Measurements from ENCODE around the gene AMPH. TPM values are rescaled to one million over a fixed set of nuclear protein-coding genes. Genes with fewer than 3 reads are reported as not detected.
A peak's percentile ranks its signal among the peaks of the same experiment; 100 is the strongest.
"Not testable (repeated sequence)": the region's sequence is repeated elsewhere in the genome, so short reads cannot be mapped to it uniquely, and the experiment has no call there.

The AMPH gene
- total RNA-seq, 1 experiment from 2014 or later, result not detected

DNA sequence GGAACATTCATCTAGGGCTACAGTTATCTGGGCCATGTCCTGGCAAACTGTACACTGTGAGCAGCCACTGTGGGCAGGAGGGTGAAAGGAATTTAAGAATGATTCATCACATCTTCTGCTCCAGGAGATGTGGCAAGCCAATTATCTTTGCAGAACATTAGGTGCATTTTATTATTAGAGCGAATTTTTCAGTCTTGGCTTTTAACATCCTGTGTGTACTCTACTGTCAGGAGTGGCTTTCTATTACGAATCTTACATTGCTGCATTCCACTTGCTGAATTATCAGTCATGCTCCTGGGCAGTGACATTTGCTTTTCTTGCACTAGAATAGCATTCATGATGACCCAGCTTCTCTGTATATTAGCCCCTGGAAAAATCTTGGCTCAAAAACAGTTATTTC, 248.5 kb downstream of the AMPH start:
- no peak for DNase-seq (ENCODE audit: low read depth)
- in situ Hi-C loops (cut with HindIII; ENCODE audit: low pct_unique_long_range_greater_than_20kb, low sequenced_read_pairs), result no loop called here

DNA sequence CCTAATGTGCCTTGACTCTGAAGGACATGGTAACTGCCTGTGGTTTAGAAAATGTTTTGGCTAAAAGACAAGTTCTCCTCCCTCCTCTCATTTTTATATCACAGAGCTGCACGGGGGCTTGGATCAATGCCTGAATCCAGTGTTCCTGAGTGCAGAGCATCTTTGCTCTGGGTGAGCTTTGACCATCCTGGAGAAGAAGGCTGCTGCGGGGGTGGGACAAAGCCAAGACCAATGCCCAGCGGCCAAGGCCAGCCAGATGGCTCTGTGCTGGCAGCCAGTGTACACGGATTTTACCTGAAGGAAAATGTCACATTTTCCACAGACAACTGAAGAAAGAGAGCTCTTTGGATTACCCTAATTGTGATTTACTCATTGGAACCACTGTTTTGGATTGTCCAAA, 255.7 kb downstream of the AMPH start:
- DNase-seq (ENCODE audit: low read depth), result no peak

DNA sequence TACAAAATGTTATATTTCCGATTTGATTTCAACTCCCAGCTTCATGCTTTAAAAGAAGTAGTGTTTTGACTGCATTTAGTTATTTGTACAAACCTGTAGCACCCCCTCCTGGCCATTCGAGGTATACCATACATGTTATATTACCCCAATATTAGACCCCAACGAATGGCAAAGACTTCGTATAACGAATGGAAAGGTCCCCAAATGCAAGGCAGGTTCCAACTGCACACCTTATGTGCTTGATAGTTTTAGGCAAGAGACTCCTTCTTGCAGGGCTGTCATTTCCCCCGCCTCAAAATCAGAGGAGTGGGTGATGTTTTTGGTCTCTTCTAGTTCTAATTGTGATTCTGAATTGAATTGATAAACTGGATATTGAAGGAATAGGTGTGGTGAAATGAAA, 256.7 kb downstream of the AMPH start:
- no peak for DNase-seq (ENCODE audit: low read depth)
- in situ Hi-C loops (cut with HindIII; ENCODE audit: low pct_unique_long_range_greater_than_20kb, low sequenced_read_pairs), result no loop called here

More for the DNA sequence above, 255.7 kb downstream of the AMPH start:
- in situ Hi-C loops (cut with HindIII; ENCODE audit: low pct_unique_long_range_greater_than_20kb, low sequenced_read_pairs), result no loop called here

DNA sequence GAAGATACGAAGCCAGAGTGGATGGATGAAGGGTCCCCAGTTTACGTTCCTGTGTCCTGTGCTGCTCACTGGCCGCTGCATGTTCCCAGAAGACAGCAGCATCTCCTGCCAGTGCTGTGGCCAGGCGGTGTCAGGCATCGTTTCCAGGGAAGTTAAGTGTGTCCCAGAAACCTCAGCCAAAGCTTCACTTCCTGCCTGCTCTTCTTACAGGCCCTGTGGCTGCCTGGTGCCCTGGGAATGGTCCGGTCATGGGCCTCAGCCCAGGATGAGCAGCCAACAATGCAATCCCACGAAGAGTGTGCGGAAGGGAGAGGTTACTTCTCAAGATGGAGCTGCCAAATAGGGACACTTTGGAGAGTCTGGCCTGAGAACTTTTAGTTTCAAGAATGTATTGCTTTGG, 258.0 kb downstream of the AMPH start:
- in situ Hi-C loops (cut with HindIII; ENCODE audit: low pct_unique_long_range_greater_than_20kb, low sequenced_read_pairs), result no loop called here
- DNase-seq (ENCODE audit: low read depth), result no peak

DNA sequence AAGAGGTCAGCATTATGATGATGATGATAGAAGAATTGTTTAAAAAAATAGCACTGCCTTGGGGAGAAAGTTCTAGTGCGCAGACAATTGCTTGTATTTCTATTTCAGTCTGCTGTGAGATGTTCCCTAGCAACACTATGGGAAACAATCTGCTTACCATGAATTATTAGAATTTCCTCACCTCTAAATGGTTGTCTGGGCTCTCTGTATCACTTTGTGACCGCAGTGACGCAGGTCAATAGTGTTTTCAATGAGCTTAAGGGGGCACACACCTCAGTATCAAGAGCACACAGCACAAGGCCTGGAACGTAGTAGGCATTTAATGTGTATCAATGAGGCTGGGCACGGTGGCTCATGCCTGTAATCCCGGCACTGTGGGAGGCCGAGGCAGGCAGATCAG, 258.9 kb downstream of the AMPH start:
- DNase-seq (ENCODE audit: low read depth), result no peak
- in situ Hi-C loops (cut with HindIII; ENCODE audit: low pct_unique_long_range_greater_than_20kb, low sequenced_read_pairs), result no loop called here

DNA sequence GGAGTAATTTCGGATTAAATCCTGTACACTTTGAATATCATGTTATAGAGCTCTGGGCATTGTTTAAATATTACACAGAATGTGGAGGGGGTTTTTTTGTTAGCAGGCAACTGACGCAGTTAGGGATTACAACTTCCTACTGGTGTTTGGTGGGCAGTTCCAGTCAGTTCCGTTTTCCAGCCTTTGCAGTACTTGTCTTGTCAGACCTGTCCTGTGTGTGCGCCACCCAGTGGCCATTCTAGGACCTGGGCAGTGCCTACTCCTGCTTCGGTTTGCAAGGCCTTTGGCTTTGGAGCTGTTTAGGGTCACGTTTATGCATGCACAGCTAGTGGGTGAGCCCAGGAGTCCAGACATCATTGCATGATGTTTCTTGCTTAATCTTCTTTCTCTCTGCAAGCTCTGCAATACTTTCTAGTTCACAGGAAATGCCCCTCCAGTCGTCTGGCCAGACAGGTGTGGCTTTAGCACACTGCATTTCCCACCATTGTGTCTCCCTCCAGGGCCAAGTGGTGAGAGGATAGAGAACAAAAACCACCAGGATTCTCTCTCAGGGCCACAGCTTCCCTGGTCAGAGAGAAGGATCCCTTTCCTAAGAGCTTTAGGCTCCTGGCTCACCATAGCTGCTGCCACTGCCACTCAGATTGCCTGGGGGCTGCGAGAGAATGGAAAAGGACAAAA, 261.2 kb downstream of the AMPH start:
- in situ Hi-C loops (cut with HindIII; ENCODE audit: low pct_unique_long_range_greater_than_20kb, low sequenced_read_pairs), result no loop called here

DNA sequence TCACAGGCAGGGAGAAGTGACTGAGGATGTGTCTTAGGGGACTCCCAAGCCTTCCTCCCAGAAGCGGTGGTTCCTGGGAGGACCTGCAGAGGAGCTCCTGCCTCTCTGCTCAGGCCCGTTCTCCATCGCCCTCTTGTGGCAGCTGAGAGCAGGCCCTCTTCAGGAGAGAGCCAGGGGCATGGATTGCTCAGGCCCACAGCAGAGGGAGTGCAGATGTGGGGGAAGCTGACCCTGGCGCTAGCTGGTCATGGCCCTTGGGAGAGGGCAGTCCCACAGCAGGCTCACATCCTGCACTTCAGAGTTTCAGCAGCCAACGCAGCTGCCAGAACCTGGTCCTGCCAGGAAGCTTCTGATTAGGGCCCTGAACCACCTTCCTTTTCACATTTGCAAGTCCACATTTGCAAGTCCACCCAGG, 263.0 kb downstream of the AMPH start:
- in situ Hi-C loops (cut with HindIII; ENCODE audit: low pct_unique_long_range_greater_than_20kb, low sequenced_read_pairs), result no loop called here
- DNase-seq (ENCODE audit: low read depth), result peak; percentile 63

More for the DNA sequence above, 261.2 kb downstream of the AMPH start:
- DNase-seq (ENCODE audit: low read depth), result peak; percentile 57

DNA sequence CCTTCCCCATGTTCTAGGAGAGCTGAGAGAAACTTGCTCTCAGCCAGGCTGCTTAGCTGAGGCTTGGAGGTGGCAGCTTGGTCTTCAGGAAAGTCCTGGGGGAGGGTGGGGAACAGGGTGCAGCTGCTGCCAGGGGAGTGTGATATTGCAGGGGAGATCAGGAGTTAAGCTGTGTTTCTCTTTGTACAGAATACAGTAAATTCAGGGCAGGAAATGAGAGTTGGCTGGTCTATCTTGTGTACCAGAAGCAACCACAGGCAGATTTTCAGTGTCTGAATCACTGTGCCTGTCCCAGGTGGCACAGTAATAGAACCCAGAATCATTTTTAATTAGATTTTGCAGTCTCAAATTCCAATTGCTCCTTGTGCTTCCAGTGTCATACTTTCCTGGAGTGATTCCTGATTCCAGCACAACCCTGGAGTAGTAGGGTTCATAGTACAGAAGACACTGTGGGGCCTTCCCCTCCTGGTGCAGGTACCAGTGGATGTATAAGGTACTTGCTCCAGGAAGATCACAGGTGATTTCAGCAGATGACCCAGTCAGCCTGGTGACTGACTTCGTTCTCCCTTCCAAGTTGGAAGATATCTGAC, 263.8 kb downstream of the AMPH start:
- in situ Hi-C loops (cut with HindIII; ENCODE audit: low pct_unique_long_range_greater_than_20kb, low sequenced_read_pairs), result no loop called here

DNA sequence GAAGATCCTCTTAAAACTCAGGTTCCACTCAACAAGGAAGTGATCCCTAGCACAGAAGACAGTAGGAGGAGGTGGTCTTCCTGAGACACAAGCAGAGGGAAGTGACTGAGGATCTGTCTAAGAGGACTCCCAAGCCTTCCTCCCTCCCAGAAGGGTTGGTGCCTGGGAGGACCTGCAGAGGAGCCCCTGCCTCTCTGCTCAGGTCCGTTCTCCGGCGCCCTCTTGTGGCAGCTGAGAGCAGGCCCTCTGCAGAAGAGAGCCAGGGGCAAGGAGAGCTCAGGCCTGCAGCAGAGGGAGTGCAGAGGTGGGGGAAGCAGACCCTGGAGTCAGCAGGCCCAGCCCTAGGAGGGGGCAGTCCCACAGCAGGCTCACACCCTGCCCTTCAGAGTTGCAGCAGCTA, 267.8 kb downstream of the AMPH start:
- in situ Hi-C loops (cut with HindIII; ENCODE audit: low pct_unique_long_range_greater_than_20kb, low sequenced_read_pairs); DNase-seq (ENCODE audit: low read depth): not testable (repeated sequence)

More for the DNA sequence above, 263.8 kb downstream of the AMPH start:
- no peak for DNase-seq (ENCODE audit: low read depth)

DNA sequence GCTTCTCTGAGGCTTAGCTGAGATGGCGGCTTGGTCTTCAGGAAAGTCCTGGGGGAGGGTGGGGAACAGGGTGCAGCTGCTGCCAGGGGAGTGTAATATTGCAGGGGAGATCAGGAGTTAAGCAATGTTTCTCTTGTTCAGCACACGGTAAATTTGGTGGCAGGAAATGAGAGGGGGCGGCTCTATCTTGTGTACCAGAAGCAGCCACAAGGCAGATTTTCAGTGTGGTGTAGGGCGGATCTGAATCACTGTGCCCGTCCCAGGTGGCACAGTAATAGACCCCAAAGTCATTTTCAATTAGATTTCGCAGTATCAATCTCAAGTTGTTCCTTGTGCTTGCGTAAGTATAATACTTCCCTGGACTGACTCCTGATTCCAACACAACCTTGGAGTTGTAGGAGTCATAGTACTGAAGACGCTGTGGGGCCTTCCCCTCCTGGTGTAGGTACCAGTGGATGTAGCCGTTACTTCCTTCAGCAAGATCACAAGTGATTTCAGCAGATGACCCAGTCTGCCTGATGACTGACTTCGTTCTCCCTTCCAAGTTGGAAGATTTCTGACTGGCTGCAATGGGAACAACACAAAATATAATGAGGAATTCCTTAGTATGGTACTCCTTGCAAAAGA, 268.4 kb downstream of the AMPH start:
- DNase-seq (ENCODE audit: low read depth); in situ Hi-C loops (cut with HindIII; ENCODE audit: low pct_unique_long_range_greater_than_20kb, low sequenced_read_pairs): not testable (repeated sequence)

DNA sequence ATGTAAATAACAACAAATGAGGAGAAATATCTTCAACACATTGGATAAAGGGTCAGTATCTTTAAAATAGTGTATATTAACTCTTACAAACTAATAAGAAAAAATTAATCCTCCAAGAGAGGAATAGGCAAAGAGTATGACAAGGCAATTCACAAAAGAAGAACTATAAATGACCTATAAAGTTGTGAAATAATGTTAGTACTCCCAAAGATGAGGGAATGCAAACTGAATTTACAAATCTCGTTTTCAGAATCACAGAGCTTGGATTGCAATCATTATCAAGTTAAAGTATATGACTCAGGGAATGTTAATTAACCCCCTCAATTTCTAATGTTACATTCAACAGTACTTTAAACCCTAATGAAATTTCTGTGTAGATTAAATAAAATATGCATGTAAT, 270.4 kb downstream of the AMPH start:
- DNase-seq (ENCODE audit: low read depth), result no peak
- in situ Hi-C loops (cut with HindIII; ENCODE audit: low pct_unique_long_range_greater_than_20kb, low sequenced_read_pairs), result no loop called here

DNA sequence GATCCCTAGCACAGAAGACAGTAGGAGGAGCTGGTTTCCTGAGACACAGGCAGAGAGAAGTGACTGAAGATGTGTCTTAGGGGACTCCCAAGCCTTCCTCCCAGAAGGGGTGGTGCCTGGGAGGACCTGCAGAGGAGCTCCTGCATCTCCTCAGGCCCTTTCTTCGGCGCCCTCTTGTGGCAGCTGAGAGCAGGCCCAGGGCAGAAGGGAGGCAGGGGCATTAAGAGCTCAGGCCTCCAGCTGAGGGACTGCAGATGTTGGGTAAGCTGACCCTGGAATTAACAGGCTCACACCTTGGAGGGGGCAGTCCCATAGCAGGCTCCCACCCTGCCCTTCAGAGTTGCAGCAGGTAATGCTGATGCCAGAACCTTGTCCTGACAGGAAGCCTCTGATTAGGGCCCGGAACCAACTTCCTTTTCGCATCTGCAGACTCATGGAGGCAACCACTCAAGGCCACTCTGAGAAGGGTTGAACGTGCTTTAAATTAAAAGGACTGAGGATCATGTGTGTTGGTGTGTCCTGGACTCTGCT, 272.0 kb downstream of the AMPH start:
- in situ Hi-C loops (cut with HindIII; ENCODE audit: low pct_unique_long_range_greater_than_20kb, low sequenced_read_pairs), result not testable (repeated sequence)

DNA sequence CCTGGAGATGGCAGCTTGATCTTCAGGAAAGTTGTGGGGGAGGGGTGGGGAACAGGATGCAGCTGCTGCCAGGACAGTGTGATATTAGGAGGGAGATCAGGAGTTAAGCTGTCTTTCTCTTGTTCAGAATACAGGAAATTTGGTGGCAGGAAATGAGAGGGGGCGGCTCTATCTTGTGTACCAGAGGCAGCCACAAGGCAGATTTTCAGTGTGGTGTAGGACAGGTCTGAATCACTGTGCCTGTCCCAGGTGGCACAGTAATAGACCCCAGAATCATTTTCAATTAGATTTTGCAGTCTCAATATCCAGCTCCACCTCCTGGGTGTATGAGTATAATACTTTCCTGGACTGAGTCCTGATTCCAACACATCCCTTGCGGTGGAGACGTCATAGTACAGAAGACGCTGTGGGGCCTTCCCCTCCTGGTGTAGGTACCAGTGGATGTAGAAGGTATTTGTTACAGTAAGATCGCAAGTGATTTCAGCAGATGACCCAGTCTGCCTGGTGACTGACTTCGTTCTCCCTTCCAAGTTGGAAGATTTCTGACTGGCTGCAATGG, 272.8 kb downstream of the AMPH start:
- in situ Hi-C loops (cut with HindIII; ENCODE audit: low pct_unique_long_range_greater_than_20kb, low sequenced_read_pairs); DNase-seq (ENCODE audit: low read depth): not testable (repeated sequence)

More for the DNA sequence above, 272.0 kb downstream of the AMPH start:
- DNase-seq (ENCODE audit: low read depth), result peak; percentile 44

DNA sequence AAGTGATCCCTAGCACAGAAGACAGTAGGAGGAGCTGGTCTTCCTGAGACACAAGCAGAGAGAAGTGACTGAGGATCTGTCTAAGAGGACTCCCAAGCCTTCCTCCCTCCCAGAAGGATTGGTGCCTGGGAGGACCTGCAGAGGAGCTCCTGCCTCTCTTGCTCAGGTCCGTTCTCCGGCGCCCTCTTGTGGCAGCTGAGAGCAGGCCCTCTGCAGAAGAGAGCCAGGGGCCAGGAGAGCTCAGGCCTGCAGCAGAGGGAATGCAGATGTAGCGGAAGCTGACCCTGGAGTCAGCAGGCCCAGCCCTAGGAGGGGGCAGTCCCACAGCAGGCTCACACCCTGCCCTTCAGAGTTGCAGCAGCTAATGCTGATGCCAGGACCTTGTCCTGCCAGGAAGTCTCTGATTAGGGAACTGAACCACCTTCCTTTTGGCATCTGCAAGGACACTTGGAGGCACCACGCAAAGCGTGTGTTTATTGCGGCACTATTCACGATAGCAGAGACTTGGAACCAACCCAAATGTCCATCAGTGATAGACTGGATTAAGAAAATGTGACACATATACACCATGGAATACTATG, 276.8 kb downstream of the AMPH start:
- in situ Hi-C loops (cut with HindIII; ENCODE audit: low pct_unique_long_range_greater_than_20kb, low sequenced_read_pairs), result not testable (repeated sequence)
- DNase-seq (ENCODE audit: low read depth), result peak; percentile 29

DNA sequence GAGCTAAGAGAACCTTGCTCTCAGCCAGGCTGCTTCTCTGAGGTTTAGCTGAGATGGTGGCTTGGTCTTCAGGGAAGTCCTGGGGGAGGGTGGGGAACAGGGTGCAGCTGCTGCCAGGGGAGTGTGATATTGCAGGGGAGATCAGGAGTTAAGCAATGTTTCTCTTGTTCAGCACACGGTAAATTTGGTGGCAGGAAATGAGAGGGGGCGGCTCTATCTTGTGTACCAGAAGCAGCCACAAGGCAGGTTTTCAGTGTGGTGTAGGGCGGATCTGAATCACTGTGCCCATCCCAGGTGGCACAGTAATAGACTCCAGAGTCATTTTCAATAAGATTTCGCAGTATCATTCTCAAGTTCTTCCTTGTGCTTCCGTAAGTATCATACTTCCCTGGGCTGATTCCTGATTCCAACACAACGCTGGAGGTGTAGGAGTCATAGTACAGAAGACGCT, 277.7 kb downstream of the AMPH start:
- DNase-seq (ENCODE audit: low read depth); in situ Hi-C loops (cut with HindIII; ENCODE audit: low pct_unique_long_range_greater_than_20kb, low sequenced_read_pairs): not testable (repeated sequence)

DNA sequence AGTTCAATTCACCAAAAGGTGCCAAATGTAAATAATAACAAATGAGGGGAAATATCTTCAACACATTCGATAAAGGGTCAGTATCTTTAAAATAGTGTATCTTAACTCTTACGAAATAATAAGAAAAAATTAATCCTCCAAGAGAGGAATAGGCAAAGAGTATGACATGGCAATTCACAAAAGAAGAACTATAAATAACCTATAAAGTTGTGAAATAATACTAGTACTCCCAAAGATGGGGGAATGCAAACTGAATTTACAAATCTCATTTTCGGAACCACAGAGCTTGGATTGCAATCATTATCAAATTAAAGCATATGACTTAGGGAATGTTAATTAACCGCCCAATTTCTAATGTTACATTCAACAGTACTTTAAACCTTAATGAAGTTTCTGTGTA, 279.6 kb downstream of the AMPH start:
- in situ Hi-C loops (cut with HindIII; ENCODE audit: low pct_unique_long_range_greater_than_20kb, low sequenced_read_pairs), result no loop called here
- DNase-seq (ENCODE audit: low read depth), result no peak

DNA sequence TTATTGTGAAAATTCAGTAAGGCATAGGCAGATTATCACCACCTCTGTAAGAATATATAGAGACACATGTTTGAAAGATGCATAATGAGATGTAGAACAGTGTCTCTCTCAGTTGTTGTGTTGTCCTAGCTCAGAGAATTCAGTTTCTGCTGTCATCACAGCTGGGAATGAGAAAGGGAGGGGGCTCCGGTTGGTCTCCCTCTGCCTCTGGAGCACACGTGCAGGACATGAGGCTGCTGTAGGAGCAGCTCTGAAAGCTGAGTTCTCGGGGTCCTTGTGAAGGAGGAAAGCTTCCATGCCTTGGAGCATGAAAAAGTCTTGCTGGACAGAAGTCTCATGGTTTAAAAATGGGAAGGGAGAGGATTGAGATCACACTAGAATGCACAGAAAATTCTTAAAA, 280.4 kb downstream of the AMPH start:
- DNase-seq (ENCODE audit: low read depth); in situ Hi-C loops (cut with HindIII; ENCODE audit: low pct_unique_long_range_greater_than_20kb, low sequenced_read_pairs): not testable (repeated sequence)

DNA sequence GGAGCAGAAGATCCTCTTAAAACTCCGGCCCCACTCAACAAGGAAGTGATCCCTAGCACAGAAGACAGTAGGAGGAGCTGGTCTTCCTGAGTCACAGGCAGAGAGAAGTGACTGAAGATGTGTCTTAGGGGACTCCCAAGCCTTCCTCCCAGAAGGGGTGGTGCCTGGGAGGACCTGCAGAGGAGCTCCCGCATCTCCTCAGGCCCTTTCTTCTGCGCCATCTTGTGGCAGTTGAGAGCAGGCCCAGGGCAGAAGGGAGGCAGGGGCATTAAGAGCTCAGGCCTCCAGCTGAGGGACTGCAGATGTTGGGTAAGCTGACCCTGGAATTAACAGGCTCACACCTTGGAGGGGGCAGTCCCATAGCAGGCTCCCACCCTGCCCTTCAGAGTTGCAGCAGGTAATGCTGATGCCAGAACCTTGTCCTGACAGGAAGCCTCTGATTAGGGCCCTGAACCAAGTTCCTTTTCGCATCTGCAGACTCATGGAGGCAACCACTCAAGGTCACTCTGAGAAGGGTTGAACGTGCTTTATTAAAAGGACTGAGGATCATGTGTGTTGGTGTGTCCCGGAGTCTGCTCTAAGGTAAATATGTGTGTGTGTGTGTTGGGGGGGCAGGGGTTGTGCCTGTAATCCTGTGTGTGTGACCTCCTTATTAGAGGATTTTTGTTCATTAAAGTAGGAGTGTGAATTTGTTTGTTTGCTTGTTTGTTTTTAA, 281.1 kb downstream of the AMPH start:
- peak; percentile 84 for DNase-seq (ENCODE audit: low read depth)
- in situ Hi-C loops (cut with HindIII; ENCODE audit: low pct_unique_long_range_greater_than_20kb, low sequenced_read_pairs), result not testable (repeated sequence)
